Measurements from ENCODE around the gene NAV3. TPM values are rescaled to one million over a fixed set of nuclear protein-coding genes. Genes with fewer than 3 reads are reported as not detected.

The NAV3 gene
- total RNA-seq, 1 experiment from 2014 or later = 3.0 TPM

GRCh38 chr12:77814386-77814785, 16.3 kb upstream of the NAV3 start:
- H3K79me2 ChIP-seq (ENCODE audit: insufficient read depth, low read length) = no peaks in the 10 kb centered on the region
- H3K27me3 Mint-ChIP-seq (ENCODE audit: low read depth) = no peaks in the 10 kb centered on the region
- no peak overlapping the region for H3K9ac ChIP-seq (ENCODE audit: extremely low read depth, insufficient read length, low read length)
- no peak overlapping the region for H3K23ac ChIP-seq (ENCODE audit: insufficient read length, low read depth, low read length)
- no peak overlapping the region for H3K27ac ChIP-seq (ENCODE audit: insufficient read length, low read depth, low read length)
- H3K9me3 ChIP-seq (ENCODE audit: control insufficient read depth, low read depth, low read length) = no peaks in the 10 kb centered on the region
- TF ChIP-seq CTCF (conservative IDR thresholded peaks at IDR 0.05) = no peak
- H3K36me3 Mint-ChIP-seq (ENCODE audit: insufficient read depth in 1 of 3, low read depth in 3 of 3) = no peaks in the 10 kb centered on the region
- no peak for DNase-seq
- H3K4me2 ChIP-seq (ENCODE audit: insufficient read depth, insufficient read length, low read length) = no peak overlapping the region
- no peak overlapping the region for H4K8ac ChIP-seq (replicated peaks; ENCODE audit: insufficient read length, low read depth, low read length)
- no peaks in the 10 kb centered on the region for H3K4me1 ChIP-seq (ENCODE audit: insufficient read depth, low read length)
- no peak overlapping the region for H2BK15ac ChIP-seq (ENCODE audit: low read depth, low read length)
- H3T11ph ChIP-seq (ENCODE audit: low read length) = no peak overlapping the region
- no peaks in the 10 kb centered on the region for H3K27me3 ChIP-seq (ENCODE audit: insufficient read depth, low read length)
- no peak overlapping the region for H3K18ac ChIP-seq (ENCODE audit: insufficient read length, low read depth, low read length)
- no peak overlapping the region for H3K4ac ChIP-seq (ENCODE audit: low read depth, low read length)
- no peaks in the 10 kb centered on the region for H3K79me1 ChIP-seq (ENCODE audit: insufficient read depth, low read depth, low read length, poor library complexity, severe bottlenecking)
- no peak overlapping the region for H2BK120ac ChIP-seq (ENCODE audit: low read depth, low read length, poor library complexity, severe bottlenecking)
- H3K9me3 Mint-ChIP-seq = no peaks in the 10 kb centered on the region
- no CpG with 5 or more reads among the region's 1 CpG for WGBS (ENCODE audit: extremely low coverage, insufficient read length, low lambda C conversion rate)
- H2AK5ac ChIP-seq (ENCODE audit: insufficient read length, low read length) = no peak overlapping the region
- H4K5ac ChIP-seq (ENCODE audit: insufficient read length, low read depth, low read length) = no peak overlapping the region
- H3K27ac Mint-ChIP-seq = no peak overlapping the region
- H4K91ac ChIP-seq (ENCODE audit: insufficient read length, low read depth, low read length) = no peak overlapping the region
- H4K20me1 ChIP-seq (ENCODE audit: control insufficient read depth, insufficient read depth, insufficient read length) = no peaks in the 10 kb centered on the region
- no peak overlapping the region for H2BK12ac ChIP-seq (ENCODE audit: insufficient read length, low read depth, low read length)
- no peak overlapping the region for H3K4me3 Mint-ChIP-seq
- no peak overlapping the region for H2BK5ac ChIP-seq (ENCODE audit: insufficient read length, low read length)
- peaks cover 9 to 10% of the 10 kb centered on the region in 2 experiments; a peak in 2 of 4 replicates for H3K4me1 Mint-ChIP-seq
- no peak overlapping the region for H3K14ac ChIP-seq (ENCODE audit: insufficient read depth, low read length)
- no peak overlapping the region for H2BK20ac ChIP-seq (ENCODE audit: low read depth, low read length, poor library complexity, severe bottlenecking)
- H3K23me2 ChIP-seq (ENCODE audit: insufficient read length, low read depth, low read length, poor library complexity, severe bottlenecking) = no peaks in the 10 kb centered on the region
- no peak overlapping the region for H3K56ac ChIP-seq (ENCODE audit: insufficient read length, low read depth, low read length)
- H2AFZ ChIP-seq (ENCODE audit: low read length) = no peak overlapping the region
